ENCODE data around the gene NDST1.
"Not testable (repeated sequence)": the region's sequence is repeated elsewhere in the genome, so short reads cannot be mapped to it uniquely, and the experiment has no call there.

The NDST1 gene

GRCh38 chr5:150505816-150506215 is 2.1 kb upstream of the NDST1 start:
- FAIRE-seq (no peak), DNase-seq (ENCODE audit: insufficient read length, low spot score) (no peak)

- FAIRE-seq: no peak
Measured at GRCh38 chr5:150506571-150507473, 1.1 kb upstream of the NDST1 start.

DNA sequence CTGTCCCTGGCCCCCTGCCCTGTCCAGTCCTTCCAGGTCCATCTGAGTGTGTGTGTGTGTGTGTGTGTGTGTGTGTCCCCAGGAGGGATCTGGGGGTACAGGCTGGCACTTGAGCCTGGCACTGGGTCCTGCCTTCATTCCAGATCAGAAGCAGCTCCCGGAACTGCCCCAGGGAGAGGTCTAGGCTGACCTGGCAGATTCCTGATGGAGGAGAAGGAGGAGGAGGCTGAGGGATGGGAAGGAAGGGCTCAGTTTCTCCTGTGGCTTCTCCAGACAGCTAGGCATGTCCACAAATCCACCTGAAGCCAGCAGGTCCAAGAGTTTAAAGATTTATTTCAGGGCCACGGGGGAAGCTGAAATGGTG is 328 bp downstream of the NDST1 start:
- DNase-seq (ENCODE audit: insufficient read length, low spot score) (no peak), FAIRE-seq (no peak)

More at GRCh38 chr5:150506571-150507473, 1.1 kb upstream of the NDST1 start:
- no peak for DNase-seq (ENCODE audit: insufficient read length, low spot score)

GRCh38 chr5:150508828-150509227 is 897 bp downstream of the NDST1 start:
- FAIRE-seq: no peak

DNA sequence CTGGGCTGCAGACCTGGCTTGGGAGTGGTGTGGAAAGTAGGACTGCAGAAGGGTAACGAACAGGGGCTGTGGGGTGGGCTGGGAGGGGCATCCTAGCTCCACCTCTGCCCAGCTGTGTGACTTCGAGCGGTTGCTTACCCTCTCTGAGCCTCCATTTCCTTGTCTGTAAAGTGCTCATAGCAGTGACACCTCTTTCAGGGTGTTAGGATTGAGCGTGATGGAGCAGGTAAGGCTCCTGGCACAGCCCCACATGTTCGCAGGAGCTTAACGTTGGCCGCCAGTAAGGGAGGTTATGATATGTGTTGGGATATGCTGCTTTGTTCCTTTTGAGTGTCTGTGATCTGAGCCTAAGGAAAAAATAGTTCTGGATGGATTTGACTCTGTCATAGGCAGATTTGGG is 2.1 kb downstream of the NDST1 start:
- no peak for FAIRE-seq

More at GRCh38 chr5:150508828-150509227, 897 bp downstream of the NDST1 start:
- no peak for DNase-seq (ENCODE audit: insufficient read length, low spot score)

GRCh38 chr5:150510460-150511263 is 2.7 kb downstream of the NDST1 start:
- FAIRE-seq (no peak), DNase-seq (ENCODE audit: insufficient read length, low spot score) (no peak)

More for the DNA sequence above, 2.1 kb downstream of the NDST1 start:
- no peak for DNase-seq (ENCODE audit: insufficient read length, low spot score)

DNA sequence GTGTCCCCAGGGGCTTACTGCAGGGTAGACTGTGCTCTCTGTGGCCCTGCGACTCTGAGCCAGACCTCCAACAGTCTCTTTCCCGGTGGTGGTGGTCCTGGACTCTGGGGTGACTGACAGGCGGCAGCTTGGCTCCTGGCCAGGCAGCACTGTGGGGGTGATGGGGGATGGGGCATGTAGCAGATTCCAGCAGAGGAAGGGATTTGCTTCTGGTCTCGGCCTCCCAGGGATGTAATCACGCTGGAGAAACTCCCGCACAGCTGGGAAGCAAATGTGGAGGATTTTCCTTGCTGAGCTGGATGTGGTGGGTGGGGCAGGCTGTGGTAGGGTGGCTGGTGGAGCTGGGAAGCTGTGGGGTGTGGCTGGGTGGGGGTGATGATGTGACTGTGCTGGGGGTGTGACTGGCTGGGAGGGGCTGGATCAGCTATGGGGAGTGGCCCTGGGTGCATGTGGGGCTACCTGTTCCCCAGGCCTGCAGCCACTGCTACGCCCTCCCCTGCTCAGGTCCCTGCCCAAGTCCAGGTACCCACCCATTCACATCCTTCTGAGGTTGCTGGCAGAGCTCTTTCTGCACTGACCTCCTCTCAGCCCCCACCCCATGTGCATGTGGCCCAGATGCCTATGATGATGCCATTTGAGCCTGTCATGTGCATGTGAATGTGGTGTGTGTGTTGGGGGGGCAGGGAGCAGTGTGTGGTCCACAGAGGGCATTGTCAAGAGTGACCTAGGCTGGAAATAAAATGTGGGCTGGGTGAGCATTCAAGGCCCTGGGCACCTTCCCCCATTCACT is 3.8 kb downstream of the NDST1 start:
- DNase-seq (ENCODE audit: insufficient read length, low spot score) (no peak), FAIRE-seq (no peak)

DNA sequence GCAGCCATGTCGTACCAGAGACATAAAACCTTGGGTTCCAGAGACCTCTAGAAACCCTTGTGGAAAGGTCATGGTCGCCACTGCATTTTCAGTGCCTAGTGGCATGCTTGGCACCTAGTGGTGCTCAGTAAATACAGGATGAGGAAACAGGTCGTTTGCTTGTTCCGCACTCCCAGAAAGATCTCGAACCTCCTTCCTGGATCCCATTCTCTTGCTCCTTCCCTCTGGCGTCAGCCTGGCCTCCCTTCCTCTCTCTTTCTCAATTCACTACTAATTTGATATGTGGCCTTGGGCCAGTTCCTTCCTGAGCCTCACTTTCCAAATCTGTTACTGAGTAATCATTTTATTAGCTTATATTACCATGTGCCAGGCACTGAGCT is 4.4 kb downstream of the NDST1 start:
- no peak for FAIRE-seq

DNA sequence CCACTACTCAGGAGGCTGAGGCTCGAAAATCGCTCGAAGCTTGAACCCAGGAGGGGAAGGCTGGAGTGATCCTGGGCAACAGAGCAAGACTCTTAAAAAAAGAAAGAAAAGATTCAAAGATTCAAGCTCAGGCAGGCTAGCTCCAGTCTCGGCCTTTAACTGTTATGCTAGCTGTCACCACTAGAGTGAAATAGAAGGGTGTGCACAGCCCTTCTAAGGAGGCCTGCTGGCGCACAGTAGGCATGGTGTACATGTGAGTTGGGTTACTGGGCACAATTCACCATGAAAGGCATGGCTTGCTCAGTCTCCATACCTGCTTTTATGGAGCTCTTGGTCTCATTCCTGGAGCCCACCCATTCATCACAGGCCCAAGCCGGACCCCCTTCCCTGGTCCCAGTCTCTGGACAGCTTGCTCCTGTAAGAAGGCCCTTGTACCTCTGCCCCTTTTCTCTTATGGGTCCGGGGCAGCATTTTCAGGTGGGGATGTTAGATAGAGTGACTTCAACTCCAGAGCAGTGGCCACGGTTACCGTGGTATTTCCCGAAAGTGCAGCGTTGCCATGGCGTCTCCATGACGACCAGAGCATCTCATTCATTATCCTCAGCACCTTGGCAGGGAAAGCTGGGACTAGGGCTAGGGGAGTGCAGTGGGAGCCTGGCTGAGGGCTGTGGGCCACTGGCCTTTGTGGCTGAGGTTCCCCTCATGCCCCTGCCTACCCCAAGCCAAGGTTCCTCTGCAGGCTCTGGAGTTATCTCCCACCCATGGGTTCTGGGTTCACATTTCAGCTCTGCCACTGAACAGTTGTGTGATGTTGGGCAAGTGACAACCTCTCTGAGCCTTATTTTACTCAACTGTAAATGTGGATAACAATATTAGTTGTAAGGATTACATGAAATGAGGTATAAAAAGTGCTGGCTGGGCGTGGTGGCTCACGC is 5.7 kb downstream of the NDST1 start:
- no peak for FAIRE-seq

More for the DNA sequence above, 4.4 kb downstream of the NDST1 start:
- DNase-seq (ENCODE audit: insufficient read length, low spot score): no peak

GRCh38 chr5:150514708-150515211 is 6.8 kb downstream of the NDST1 start:
- DNase-seq (ENCODE audit: insufficient read length, low spot score) (no peak), FAIRE-seq (no peak)

More for the DNA sequence above, 5.7 kb downstream of the NDST1 start:
- no peak for DNase-seq (ENCODE audit: insufficient read length, low spot score)

GRCh38 chr5:150515446-150515845 is 7.5 kb downstream of the NDST1 start:
- DNase-seq (ENCODE audit: insufficient read length, low spot score) (no peak), FAIRE-seq (no peak)

DNA sequence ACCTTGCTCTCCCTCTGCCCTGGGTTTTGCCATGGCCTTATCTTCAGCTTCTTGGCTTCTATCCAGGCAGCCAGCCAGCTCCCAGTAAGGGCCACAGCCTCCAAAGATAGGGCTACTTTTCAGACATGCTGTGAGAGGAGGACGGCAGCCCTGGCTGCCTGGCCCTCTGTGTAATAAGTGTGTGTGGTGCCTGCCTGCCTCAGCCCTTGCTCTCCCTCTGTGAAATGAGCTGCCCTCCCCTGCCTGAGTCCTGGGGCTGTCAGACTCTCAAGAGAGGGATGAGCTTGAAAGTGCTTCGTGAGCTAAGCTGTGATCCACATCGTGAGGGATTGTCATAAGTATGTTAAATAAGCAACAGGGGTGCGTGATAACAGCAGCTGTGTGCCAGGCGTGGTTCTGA is 8.1 kb downstream of the NDST1 start:
- no peak for DNase-seq (ENCODE audit: insufficient read length, low spot score)
- FAIRE-seq: no peak

GRCh38 chr5:150517272-150518152 is 9.6 kb downstream of the NDST1 start:
- DNase-seq (ENCODE audit: insufficient read length, low spot score): no peak

DNA sequence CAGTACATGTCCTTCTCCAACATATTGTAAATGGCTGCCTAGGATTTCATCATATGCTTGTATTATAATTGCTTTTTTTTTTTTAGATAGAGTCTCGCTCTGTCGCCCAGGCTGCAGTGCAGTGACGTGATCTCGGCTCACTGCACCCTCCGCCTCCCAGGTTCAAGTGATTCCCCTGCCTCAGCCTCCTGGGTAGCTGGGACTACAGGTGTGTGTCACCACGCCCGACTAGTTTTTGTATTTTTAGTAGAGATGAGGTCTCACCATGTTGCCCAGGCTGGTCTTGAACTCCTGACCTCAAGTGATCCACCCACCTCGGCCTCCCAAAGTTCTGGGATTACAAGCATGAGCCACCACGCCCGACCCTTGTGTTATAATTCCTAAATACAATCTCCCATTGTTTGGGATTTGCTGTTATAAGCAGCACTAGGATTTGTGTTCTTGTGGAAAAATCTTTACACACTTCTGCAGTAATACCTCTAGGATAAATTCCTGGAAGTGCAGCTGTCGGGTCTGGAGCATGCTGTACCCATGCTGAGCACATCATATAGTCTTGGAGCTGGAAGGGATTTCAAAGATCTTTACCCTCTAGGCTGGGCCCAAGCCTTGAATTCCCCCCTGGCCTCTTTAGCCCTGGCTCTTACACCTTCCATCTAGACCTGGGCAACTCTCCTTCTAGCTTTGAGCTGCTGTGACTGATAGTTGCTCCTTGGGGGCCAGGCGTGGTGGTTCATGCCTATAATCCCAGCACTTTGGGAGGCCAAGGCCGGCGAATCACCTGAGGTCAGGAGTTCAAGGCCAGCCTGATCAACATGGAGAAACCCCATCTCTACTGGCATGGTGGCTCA is 11.0 kb downstream of the NDST1 start:
- FAIRE-seq; DNase-seq (ENCODE audit: insufficient read length, low spot score): not testable (repeated sequence)

More at GRCh38 chr5:150517272-150518152, 9.6 kb downstream of the NDST1 start:
- no peak for FAIRE-seq

- FAIRE-seq (no peak), DNase-seq (ENCODE audit: insufficient read length, low spot score) (no peak)
Measured at GRCh38 chr5:150519560-150519945, 11.6 kb downstream of the NDST1 start.

GRCh38 chr5:150519978-150520377 is 12.0 kb downstream of the NDST1 start:
- FAIRE-seq (no peak), DNase-seq (ENCODE audit: insufficient read length, low spot score) (no peak)

DNA sequence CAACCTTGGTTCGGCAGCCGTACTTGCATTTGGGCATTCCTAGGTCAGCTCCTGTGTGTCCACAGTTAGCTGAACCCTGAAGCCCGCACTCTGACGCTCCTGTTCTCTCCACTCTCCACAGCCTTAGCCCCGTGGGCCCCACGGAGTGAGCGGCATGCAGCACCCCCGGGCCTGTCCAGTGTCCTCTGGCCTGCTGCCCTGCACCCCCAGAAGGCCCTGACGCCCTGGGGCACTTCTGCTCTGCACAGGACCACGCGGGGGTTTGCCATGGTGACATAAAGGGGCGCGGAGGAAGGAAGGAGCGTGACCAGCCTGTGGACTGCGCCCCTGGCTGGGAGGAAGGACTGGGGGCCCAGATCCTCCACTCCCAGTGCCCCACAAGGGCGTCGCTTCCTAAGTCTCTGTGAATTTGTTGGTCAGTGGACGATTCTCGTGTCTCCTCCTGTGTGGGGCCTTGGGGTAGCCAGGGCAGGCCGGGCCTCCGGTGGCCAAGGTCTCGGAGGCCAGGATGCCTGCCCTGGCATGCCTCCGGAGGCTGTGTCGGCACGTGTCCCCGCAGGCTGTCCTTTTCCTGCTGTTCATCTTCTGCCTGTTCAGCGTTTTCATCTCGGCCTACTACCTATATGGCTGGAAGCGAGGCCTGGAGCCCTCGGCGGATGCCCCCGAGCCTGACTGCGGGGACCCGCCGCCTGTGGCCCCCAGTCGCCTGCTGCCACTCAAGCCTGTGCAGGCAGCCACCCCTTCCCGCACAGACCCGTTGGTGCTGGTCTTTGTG is 13.0 kb downstream of the NDST1 start:
- no peak for DNase-seq (ENCODE audit: insufficient read length, low spot score)
- no peak for FAIRE-seq
